Calu3 (cell line): ENCODE measurements around the gene PLXNA2. TPM values are rescaled to one million over a fixed set of nuclear protein-coding genes. Genes with fewer than 3 reads are reported as not detected.

Source experiments
- BruUV-seq: library from RNA; stranded (reverse); fragments of 400-500 nt; replicated peaks from 2 replicates; lab custom pipeline; 2021; lab: Mats Ljungman, UMichigan
- CTCF ChIA-PET: fragments of 300-600 bp; sonication (Branson Sonifier 250); formaldehyde crosslinking; loops from one replicate; lab custom pipeline; 2022; ENCODE audit warnings: antibody characterized with exemption; lab: Charles Lee
- DNase-seq: peaks from one replicate; pipeline ENCODE4 v3.0.0; 2022
- H3K27ac Mint-ChIP-seq: one replicate; pipeline ENCODE4 v1.8.0; 2022; ENCODE audit warnings: mixed read lengths; ENCODE audit not compliant: unreplicated experiment
- H3K27me3 Mint-ChIP-seq: one replicate; pipeline ENCODE4 v1.8.0; 2022; ENCODE audit warnings: mixed read lengths; ENCODE audit not compliant: unreplicated experiment
- H3K36me3 Mint-ChIP-seq: one replicate; pipeline ENCODE4 v1.8.0; 2022; ENCODE audit warnings: mild to moderate bottlenecking, moderate library complexity, mixed read lengths; ENCODE audit not compliant: insufficient read depth, unreplicated experiment
- H3K4me1 Mint-ChIP-seq: one replicate; pipeline ENCODE4 v1.8.0; 2022; ENCODE audit warnings: mild to moderate bottlenecking, low read depth, mixed read lengths; ENCODE audit not compliant: unreplicated experiment
- H3K4me3 Mint-ChIP-seq: one replicate; pipeline ENCODE4 v1.8.0; 2022; ENCODE audit warnings: mild to moderate bottlenecking, low read depth, moderate library complexity, mixed read lengths; ENCODE audit not compliant: unreplicated experiment
- H3K9me3 Mint-ChIP-seq: one replicate; pipeline ENCODE4 v1.8.0; 2022; ENCODE audit warnings: low read depth, mixed read lengths; ENCODE audit not compliant: unreplicated experiment
- CTCF ChIP-seq: fragments of 200-600 bp; IDR thresholded peaks from one replicate; pipeline ENCODE4 v1.8.0; 2022; ENCODE audit warnings: antibody characterized with exemption; ENCODE audit not compliant: unreplicated experiment
- intact Hi-C: fragments of 100-400 bp; cut with micrococcal nuclease; formaldehyde crosslinking; loops from one replicate; pipeline ENCODE4 v1.10.0; 2022; ENCODE audit not compliant: unreplicated experiment
- total RNA-seq: library from RNA; stranded (reverse); gene quantifications from 2 replicates; pipeline ENCODE4 v1.2.3, GENCODE V29; 2022

The PLXNA2 gene
- total RNA-seq, 1 experiment from 2014 or later: 16.2 TPM

- peaks cover 31% of the 10 kb centered on the region for H3K4me1 Mint-ChIP-seq
- no peaks in the 10 kb centered on the region for H3K9me3 Mint-ChIP-seq
- no TSS peak for BruUV-seq
- H3K27ac Mint-ChIP-seq: no peak overlapping the region
- no peaks in the 10 kb centered on the region for H3K36me3 Mint-ChIP-seq
- DNase-seq: no peak
- intact Hi-C loops: no loop called here
- CTCF ChIA-PET: interaction anchor here (1.9 kb wide), 1 partner anchor 15 kb away, joined by 7 read pairs; no protein-coding TSS in a partner anchor
- no peak overlapping the region for H3K4me3 Mint-ChIP-seq
- peaks cover 14% of the 10 kb centered on the region for H3K27me3 Mint-ChIP-seq
- no peak for TF ChIP-seq CTCF
Measured at GRCh38 chr1:208006258-208006920, 237.8 kb downstream of the PLXNA2 start.

DNA sequence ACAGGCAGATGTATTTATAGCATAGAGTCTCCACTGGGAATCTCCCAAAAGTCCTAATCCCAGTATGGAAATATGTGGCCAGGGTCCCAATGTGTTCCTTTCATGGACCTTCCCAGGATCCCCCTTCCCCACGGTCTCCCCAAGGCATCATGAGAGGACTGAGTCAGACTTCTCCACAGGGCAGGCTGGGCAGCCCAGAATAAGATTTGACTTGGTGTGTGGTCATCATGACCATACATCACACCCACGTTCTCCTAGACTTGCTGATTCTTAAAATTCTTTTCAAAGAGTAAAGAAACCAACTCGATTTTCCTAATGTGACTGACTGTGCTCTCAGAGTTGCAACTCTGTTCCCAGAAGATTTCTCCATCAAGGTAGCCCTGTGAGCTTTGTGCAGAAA is 239.3 kb downstream of the PLXNA2 start:
- intact Hi-C loops: no loop called here
- peaks cover 14% of the 10 kb centered on the region for H3K27me3 Mint-ChIP-seq
- DNase-seq: no peak
- no peak overlapping the region for H3K27ac Mint-ChIP-seq
- H3K4me1 Mint-ChIP-seq: peaks cover 20% of the 10 kb centered on the region
- BruUV-seq: no TSS peak
- H3K4me3 Mint-ChIP-seq: no peak overlapping the region
- no peaks in the 10 kb centered on the region for H3K36me3 Mint-ChIP-seq
- TF ChIP-seq CTCF: no peak
- CTCF ChIA-PET: no interaction called here
- H3K9me3 Mint-ChIP-seq: no peaks in the 10 kb centered on the region

DNA sequence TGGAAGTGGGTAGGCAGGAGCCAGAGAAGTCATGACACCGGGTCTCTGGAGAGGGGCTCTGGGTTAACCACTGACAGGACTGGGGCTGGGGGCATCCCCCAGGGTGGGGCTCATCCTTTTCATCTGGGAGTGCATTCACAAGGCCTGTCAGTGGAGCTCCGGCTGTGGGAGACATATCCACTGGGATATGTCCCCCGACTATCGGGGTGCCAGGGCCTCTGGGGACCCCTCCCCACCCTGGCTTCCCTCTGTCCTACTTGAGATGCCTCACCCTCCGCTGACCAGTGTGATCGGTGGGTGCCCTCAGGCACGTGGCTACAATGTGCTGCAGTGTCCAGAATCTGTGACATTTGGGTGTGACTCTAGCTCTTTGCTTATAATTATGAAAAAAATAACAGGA is 240.9 kb downstream of the PLXNA2 start:
- Mint-ChIP-seq H3K4me3 (no peak overlapping the region), H3K9me3 (no peaks in the 10 kb centered on the region), H3K27me3 (peaks cover 14% of the 10 kb centered on the region), H3K4me1 (peaks cover 10% of the 10 kb centered on the region), H3K36me3 (no peaks in the 10 kb centered on the region), H3K27ac (no peak overlapping the region)
- CTCF ChIA-PET: interaction anchor here (1.1 kb wide), 1 partner anchor 15 kb away, joined by 3 read pairs; no protein-coding TSS in a partner anchor
- no TSS peak for BruUV-seq
- DNase-seq: no peak
- intact Hi-C loops: no loop called here
- TF ChIP-seq CTCF: no peak

DNA sequence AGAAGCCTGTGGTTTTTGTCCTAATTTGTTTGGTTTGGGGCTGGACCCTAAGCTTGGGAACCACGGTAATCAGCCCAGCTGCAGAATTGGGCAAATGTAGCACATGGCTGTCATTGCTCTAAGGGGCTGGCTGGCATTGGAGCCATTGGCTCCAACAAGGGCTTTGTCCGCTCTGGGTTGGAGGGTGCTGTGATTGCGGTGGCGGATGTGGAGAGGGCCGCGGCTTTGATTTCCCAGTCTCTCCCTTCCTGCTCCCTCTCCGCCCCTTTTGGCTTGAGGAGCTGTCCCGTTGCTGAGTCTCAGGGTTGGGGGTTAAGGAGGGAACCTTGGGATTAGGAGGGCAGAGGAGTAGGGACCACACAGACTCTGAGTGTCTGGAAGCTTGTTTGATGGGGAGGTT is 241.5 kb downstream of the PLXNA2 start:
- TF ChIP-seq CTCF: no peak
- Mint-ChIP-seq H3K27me3 (peaks cover 14% of the 10 kb centered on the region), H3K36me3 (no peaks in the 10 kb centered on the region), H3K4me3 (no peak overlapping the region), H3K9me3 (no peaks in the 10 kb centered on the region), H3K27ac (no peak overlapping the region), H3K4me1 (peaks cover 4% of the 10 kb centered on the region)
- no peak for DNase-seq
- CTCF ChIA-PET: interaction anchor here (1.1 to 1.2 kb wide), 2 partner anchors 15 to 19 kb away, joined by 3 read pairs; no protein-coding TSS in a partner anchor
- no TSS peak for BruUV-seq
- intact Hi-C loops: no loop called here
